Measurements from ENCODE around the gene AGFG2.

DNA sequence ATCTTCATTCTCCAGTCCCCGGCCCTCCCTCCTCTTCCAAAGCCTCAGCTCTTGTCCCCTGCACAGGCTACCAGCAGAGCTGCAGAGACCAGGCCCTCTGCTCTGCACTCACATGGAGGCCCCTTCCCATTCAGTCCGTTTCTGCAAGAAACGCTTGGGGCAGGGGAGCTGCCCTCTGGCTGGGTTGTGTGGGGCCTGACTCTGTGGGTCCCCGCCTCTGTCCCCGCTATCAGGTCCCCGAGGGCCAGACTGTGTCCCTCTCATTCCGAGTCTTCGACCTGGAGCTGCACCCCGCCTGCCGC is 64.7 kb downstream of the AGFG2 start:
- TF ChIP-seq, protein P1, sequence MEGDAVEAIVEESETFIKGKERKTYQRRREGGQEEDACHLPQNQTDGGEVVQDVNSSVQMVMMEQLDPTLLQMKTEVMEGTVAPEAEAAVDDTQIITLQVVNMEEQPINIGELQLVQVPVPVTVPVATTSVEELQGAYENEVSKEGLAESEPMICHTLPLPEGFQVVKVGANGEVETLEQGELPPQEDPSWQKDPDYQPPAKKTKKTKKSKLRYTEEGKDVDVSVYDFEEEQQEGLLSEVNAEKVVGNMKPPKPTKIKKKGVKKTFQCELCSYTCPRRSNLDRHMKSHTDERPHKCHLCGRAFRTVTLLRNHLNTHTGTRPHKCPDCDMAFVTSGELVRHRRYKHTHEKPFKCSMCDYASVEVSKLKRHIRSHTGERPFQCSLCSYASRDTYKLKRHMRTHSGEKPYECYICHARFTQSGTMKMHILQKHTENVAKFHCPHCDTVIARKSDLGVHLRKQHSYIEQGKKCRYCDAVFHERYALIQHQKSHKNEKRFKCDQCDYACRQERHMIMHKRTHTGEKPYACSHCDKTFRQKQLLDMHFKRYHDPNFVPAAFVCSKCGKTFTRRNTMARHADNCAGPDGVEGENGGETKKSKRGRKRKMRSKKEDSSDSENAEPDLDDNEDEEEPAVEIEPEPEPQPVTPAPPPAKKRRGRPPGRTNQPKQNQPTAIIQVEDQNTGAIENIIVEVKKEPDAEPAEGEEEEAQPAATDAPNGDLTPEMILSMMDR (IDR thresholded peaks at IDR 0.05): no peak
- TF ChIP-seq POLR2A (IDR thresholded peaks at IDR 0.05): no peak

Measured in breast epithelium (tissue), 3 donors.